Measurements from ENCODE around the gene ADRM1.

ADRM1 gene

GRCh38 chr20:62280303-62280702 is 22.5 kb upstream of the ADRM1 start:
- no peak for ATAC-seq
- DNase-seq: no peak

- ATAC-seq: no peak
- no peak for DNase-seq
Measured at GRCh38 chr20:62281161-62281933, 21.4 kb upstream of the ADRM1 start.

GRCh38 chr20:62282103-62282502 is 20.7 kb upstream of the ADRM1 start:
- ATAC-seq (no peak), DNase-seq (no peak)

GRCh38 chr20:62282877-62283503 is 19.8 kb upstream of the ADRM1 start:
- ATAC-seq (no peak), DNase-seq (no peak)

GRCh38 chr20:62284448-62284847 is 18.3 kb upstream of the ADRM1 start:
- ATAC-seq (no peak), DNase-seq (no peak)

- ATAC-seq (no peak), DNase-seq (no peak)
Measured at GRCh38 chr20:62285151-62285550, 17.6 kb upstream of the ADRM1 start.

GRCh38 chr20:62285722-62286121 is 17.1 kb upstream of the ADRM1 start:
- no peak for ATAC-seq
- no peak for DNase-seq

- DNase-seq (no peak), ATAC-seq (no peak)
Measured at GRCh38 chr20:62286493-62287064, 16.2 kb upstream of the ADRM1 start.

GRCh38 chr20:62287129-62287528 is 15.7 kb upstream of the ADRM1 start:
- no peak for ATAC-seq

GRCh38 chr20:62287759-62288534 is 14.8 kb upstream of the ADRM1 start:
- ATAC-seq (no peak), DNase-seq (no peak)

More at GRCh38 chr20:62287129-62287528, 15.7 kb upstream of the ADRM1 start:
- no peak for DNase-seq

- ATAC-seq (no peak), DNase-seq (no peak)
Measured at GRCh38 chr20:62288535-62289105, 14.2 kb upstream of the ADRM1 start.

GRCh38 chr20:62289131-62289530 is 13.7 kb upstream of the ADRM1 start:
- DNase-seq (no peak), ATAC-seq (no peak)

GRCh38 chr20:62289898-62290297 is 12.9 kb upstream of the ADRM1 start:
- no peak for ATAC-seq

GRCh38 chr20:62291251-62292066 is 11.3 kb upstream of the ADRM1 start:
- DNase-seq: no peak
- ATAC-seq: no peak

More at GRCh38 chr20:62289898-62290297, 12.9 kb upstream of the ADRM1 start:
- no peak for DNase-seq

GRCh38 chr20:62292108-62292507 is 10.7 kb upstream of the ADRM1 start:
- no peak for ATAC-seq
- no peak for DNase-seq

GRCh38 chr20:62293111-62293784 is 9.5 kb upstream of the ADRM1 start:
- DNase-seq: no peak
- no peak for ATAC-seq

GRCh38 chr20:62293946-62294345 is 8.9 kb upstream of the ADRM1 start:
- DNase-seq (no peak), ATAC-seq (no peak)

GRCh38 chr20:62294516-62294915 is 8.3 kb upstream of the ADRM1 start:
- no peak for ATAC-seq

GRCh38 chr20:62296724-62297448 is 5.9 kb upstream of the ADRM1 start:
- no peak for DNase-seq
- ATAC-seq: no peak

More at GRCh38 chr20:62294516-62294915, 8.3 kb upstream of the ADRM1 start:
- DNase-seq: no peak
